B cell (primary cell): ENCODE data around the gene ZNF134. TPM values are rescaled to one million over a fixed set of nuclear protein-coding genes. Genes with fewer than 3 reads are reported as not detected.

Experiments
- ATAC-seq: fragments of 200-7000 bp; cut with Tn5 transposase; one replicate; pipeline ENCODE4 v1.10.0; 2021; ENCODE audit warnings: low read depth, mild to moderate bottlenecking, moderate number of reproducible peaks, moderate library complexity
- CTCF ChIA-PET: fragments of 350-600 bp; sonication (Branson Sonifier 250); formaldehyde crosslinking; loops from one replicate; lab custom pipeline; 2021; ENCODE audit warnings: antibody characterized with exemption, inconsistent platforms; lab: Charles Lee
- POLR2A ChIA-PET: fragments of 350-600 bp; sonication (Branson Sonifier 250); formaldehyde crosslinking; loops from one replicate; lab custom pipeline; 2021; ENCODE audit warnings: antibody characterized with exemption; lab: Charles Lee
- DNase-seq: peaks from one replicate; pipeline ENCODE4 v3.0.0; 2013
- H2AFZ ChIP-seq: 2 replicates; pipeline ENCODE4 v1.6.1; 2012; ENCODE audit warnings: mild to moderate bottlenecking, low read depth, low read length; ENCODE audit not compliant: insufficient read depth, poor library complexity, severe bottlenecking
- H3K27ac ChIP-seq, 2 donors: 1 replicate in 1 of 2; 2 replicates in 1 of 2; pipeline ENCODE4 v1.5.1; 2012 to 2013; ENCODE audit warnings: low read length in 2 of 2, mild to moderate bottlenecking in 2 of 2, moderate library complexity in 1 of 2
- H3K27me3 ChIP-seq, 4 experiments: fragments of 200-600 bp in 1 of 4; sonication (generic) in 1 of 4; replicated peaks in 1 of 4; 1 replicate in 2 of 4; 2 replicates in 2 of 4; pipeline versions ENCODE4 v1.6.1 to v1.7.0; 2013 to 2016; ENCODE audit warnings: low read length in 3 of 4, mild to moderate bottlenecking in 2 of 4, mixed read lengths in 1 of 4, moderate library complexity in 1 of 4; ENCODE audit not compliant: insufficient read depth in 4 of 4, control insufficient read depth in 3 of 4; ENCODE audit errors: control extremely low read depth in 1 of 4
- H3K36me3 ChIP-seq, 2 experiments: replicated peaks in 1 of 2; 1 replicate in 1 of 2; 2 replicates in 1 of 2; pipeline versions ENCODE4 v1.6.1 to v1.7.1; 2013; ENCODE audit warnings: low read length in 1 of 2; ENCODE audit not compliant: insufficient read depth in 2 of 2, control insufficient read depth in 1 of 2; ENCODE audit errors: control extremely low read depth in 1 of 2, extremely low read depth in 1 of 2
- H3K4me1 ChIP-seq, 2 donors: fragments of 200-600 bp in 1 of 2; sonication (generic) in 1 of 2; 1 replicate in 1 of 2; 2 replicates in 1 of 2; pipeline versions ENCODE4 v1.5.1 to v1.6.1; 2013 to 2017; ENCODE audit warnings: low read length in 2 of 2; ENCODE audit not compliant: control insufficient read depth in 2 of 2, insufficient read depth in 2 of 2
- H3K4me2 ChIP-seq: replicated peaks from 2 replicates; pipeline ENCODE3; 2012; ENCODE audit warnings: mild to moderate bottlenecking, low read depth, low read length; ENCODE audit not compliant: poor library complexity, severe bottlenecking
- H3K4me3 ChIP-seq, 5 experiments: fragments of 200-600 bp in 1 of 5; sonication (generic) in 1 of 5; 1 replicate in 3 of 5; 2 replicates in 2 of 5; pipeline versions ENCODE4 v1.5.1 to v1.7.0; 2011 to 2016; ENCODE audit warnings: low read length in 4 of 5, mild to moderate bottlenecking in 4 of 5, low read depth in 2 of 5, control low read depth in 1 of 5, moderate library complexity in 1 of 5; ENCODE audit not compliant: insufficient read depth in 1 of 5; ENCODE audit errors: control extremely low read depth in 1 of 5, extremely low read depth in 1 of 5
- H3K79me2 ChIP-seq: fragments of 200-600 bp; sonication (generic); one replicate; pipeline ENCODE4 v1.6.0; 2016; ENCODE audit warnings: low read length; ENCODE audit not compliant: control insufficient read depth, insufficient read depth
- H3K9ac ChIP-seq: fragments of 200-600 bp; sonication (generic); 2 replicates; pipeline ENCODE4 v1.6.1; 2017; ENCODE audit warnings: mild to moderate bottlenecking, low read length, moderate library complexity
- H3K9me3 ChIP-seq, 3 donors: one replicate each; pipeline versions ENCODE4 v1.6.1 to v1.7.1; 2013; ENCODE audit warnings: low read length in 2 of 3; ENCODE audit not compliant: control insufficient read depth in 2 of 3, insufficient read depth in 1 of 3; ENCODE audit errors: control extremely low read depth in 1 of 3
- H4K20me1 ChIP-seq: 2 replicates; pipeline ENCODE4 v1.6.0; 2012; ENCODE audit warnings: mild to moderate bottlenecking, low read length; ENCODE audit not compliant: insufficient read depth, control insufficient read depth, poor library complexity, severe bottlenecking
- H3K27ac Mint-ChIP-seq: one replicate; pipeline ENCODE4 v1.8.0; 2021; ENCODE audit warnings: mixed read lengths
- H3K27me3 Mint-ChIP-seq: one replicate; pipeline ENCODE4 v1.8.0; 2021; ENCODE audit warnings: mixed read lengths
- H3K4me1 Mint-ChIP-seq: one replicate; pipeline ENCODE4 v1.8.0; 2021; ENCODE audit warnings: mixed read lengths
- H3K4me3 Mint-ChIP-seq: one replicate; pipeline ENCODE4 v1.8.0; 2021; ENCODE audit warnings: mixed read lengths
- H3K9me3 Mint-ChIP-seq: one replicate; pipeline ENCODE4 v1.8.0; 2022; ENCODE audit warnings: mixed read lengths; ENCODE audit not compliant: insufficient read depth
- EZH2 ChIP-seq: IDR thresholded peaks from 2 replicates; pipeline ENCODE4 v1.6.1; 2012; ENCODE audit warnings: borderline replicate concordance, low read depth, mild to moderate bottlenecking, moderate library complexity, low read length; ENCODE audit not compliant: insufficient read depth, poor library complexity, severe bottlenecking
- WGBS: methylation state at CpG from one replicate; pipeline ENCODE4 v1.1.5; 2013; ENCODE audit warnings: missing lambda C conversion rate; ENCODE audit not compliant: insufficient coverage; 5-methylcytosine and 5-hydroxymethylcytosine counted together
- intact Hi-C: fragments of 100-400 bp; cut with micrococcal nuclease; formaldehyde crosslinking; loops from one replicate; pipeline ENCODE4 v1.10.0; 2022
- polyA plus RNA-seq: library from polyadenylated mRNA; depleted of rRNA; stranded (reverse); fragments of >200 nt; gene quantifications from 2 replicates; pipeline ENCODE4 v1.2.3, GENCODE V29; 2012
- total RNA-seq, 2 donors: library from RNA; stranded (reverse); fragments of 120-200 nt in 1 of 2; gene quantifications; 1 replicate in 1 of 2; 2 replicates in 1 of 2; pipeline versions ENCODE4 v1.2.3 to v1.2.4, GENCODE V29; 2013 to 2022
- TF ChIP-seq, protein P1 (sequence below): fragments of 200-600 bp; IDR thresholded peaks from one replicate; pipeline ENCODE4 v1.8.0; 2022; ENCODE audit warnings: antibody characterized with exemption, mild to moderate bottlenecking

Gene ZNF134
- total and polyA plus RNA-seq, 2 donors (not counting 1 experiment from before 2014, with no cell fraction given): 7.8 to 38.9 TPM

DNA sequence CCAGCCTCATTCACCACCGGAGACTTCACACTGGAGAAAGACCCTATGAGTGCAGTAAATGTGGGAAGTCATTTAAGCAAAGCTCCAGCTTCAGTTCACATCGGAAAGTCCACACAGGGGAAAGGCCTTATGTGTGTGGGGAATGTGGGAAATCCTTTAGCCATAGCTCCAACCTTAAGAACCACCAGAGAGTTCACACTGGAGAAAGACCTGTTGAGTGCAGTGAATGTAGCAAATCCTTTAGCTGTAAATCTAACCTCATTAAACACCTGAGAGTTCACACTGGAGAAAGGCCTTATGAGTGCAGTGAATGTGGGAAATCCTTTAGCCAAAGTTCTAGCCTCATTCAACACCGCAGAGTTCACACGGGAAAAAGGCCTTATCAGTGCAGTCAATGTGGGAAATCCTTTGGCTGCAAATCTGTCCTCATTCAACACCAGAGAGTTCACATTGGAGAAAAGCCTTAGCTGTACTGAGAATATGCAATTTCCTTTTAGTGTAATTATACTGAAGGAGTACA lies 27.7 kb downstream of the ZNF134 start:
- WGBS: 97% methylated on average over 3 of the region's 4 CpGs
- POLR2A ChIA-PET: no interaction called here
- Histone ChIP-seq H3K36me3 (peaks cover 31 to 56% of the 10 kb centered on the region in 2 experiments), H3K9me3 (peaks cover 19 to 54% (median 36%) of the 10 kb centered on the region in 3 donors), H3K27ac (no peak overlapping the region), H3K27me3 (no peaks in the 10 kb centered on the region), H3K79me2 (no peaks in the 10 kb centered on the region), H3K4me3 (peak overlapping the region in 1 of 5 experiments; percentile 4), H2AFZ (no peak overlapping the region), H3K9ac (no peak overlapping the region), H3K4me1 (no peaks in the 10 kb centered on the region), H3K4me2 (no peak overlapping the region), H4K20me1 (no peaks in the 10 kb centered on the region)
- no peaks in the 10 kb centered on the region for H3K4me1 Mint-ChIP-seq
- DNase-seq (no peak), ATAC-seq (no peak)
- peaks cover 32% of the 10 kb centered on the region for H3K9me3 Mint-ChIP-seq
- no peak for TF ChIP-seq EZH2
- TF ChIP-seq, protein P1, sequence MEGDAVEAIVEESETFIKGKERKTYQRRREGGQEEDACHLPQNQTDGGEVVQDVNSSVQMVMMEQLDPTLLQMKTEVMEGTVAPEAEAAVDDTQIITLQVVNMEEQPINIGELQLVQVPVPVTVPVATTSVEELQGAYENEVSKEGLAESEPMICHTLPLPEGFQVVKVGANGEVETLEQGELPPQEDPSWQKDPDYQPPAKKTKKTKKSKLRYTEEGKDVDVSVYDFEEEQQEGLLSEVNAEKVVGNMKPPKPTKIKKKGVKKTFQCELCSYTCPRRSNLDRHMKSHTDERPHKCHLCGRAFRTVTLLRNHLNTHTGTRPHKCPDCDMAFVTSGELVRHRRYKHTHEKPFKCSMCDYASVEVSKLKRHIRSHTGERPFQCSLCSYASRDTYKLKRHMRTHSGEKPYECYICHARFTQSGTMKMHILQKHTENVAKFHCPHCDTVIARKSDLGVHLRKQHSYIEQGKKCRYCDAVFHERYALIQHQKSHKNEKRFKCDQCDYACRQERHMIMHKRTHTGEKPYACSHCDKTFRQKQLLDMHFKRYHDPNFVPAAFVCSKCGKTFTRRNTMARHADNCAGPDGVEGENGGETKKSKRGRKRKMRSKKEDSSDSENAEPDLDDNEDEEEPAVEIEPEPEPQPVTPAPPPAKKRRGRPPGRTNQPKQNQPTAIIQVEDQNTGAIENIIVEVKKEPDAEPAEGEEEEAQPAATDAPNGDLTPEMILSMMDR: no peak
- H3K27ac Mint-ChIP-seq: no peak overlapping the region
- no peaks in the 10 kb centered on the region for H3K27me3 Mint-ChIP-seq
- no peak overlapping the region for H3K4me3 Mint-ChIP-seq
- intact Hi-C loops: no loop called here
- CTCF ChIA-PET: no interaction called here

DNA sequence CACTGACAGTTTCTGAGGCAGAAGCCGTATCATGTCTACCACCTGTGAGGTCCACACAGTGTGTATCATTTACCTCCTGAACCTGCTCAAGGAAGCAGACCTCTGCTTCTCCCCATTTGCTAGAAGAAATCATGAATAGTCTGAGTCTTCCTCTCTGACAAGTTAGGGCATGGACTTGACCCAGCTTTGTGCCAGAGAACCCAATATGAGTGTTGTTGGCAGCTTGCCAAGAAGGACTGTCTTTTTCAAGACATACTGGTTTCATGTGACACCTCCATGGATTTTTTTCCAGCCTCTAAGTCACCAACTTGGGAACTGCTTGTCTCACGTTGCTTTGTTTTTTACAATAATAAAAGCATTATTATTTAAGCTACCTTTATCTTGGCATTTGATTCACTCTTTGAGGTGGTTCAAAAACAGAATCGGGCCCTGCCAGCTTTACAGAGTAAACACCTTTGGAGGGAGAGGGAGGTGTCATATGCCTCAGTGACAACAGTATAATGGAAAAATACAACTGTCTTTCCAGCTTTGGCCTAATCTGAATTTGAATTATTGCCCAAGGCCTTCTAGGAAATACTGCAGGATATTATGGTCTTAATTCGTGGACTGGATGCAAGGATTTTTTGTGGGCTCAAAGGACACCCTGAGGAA lies 28.5 kb downstream of the ZNF134 start:
- Histone ChIP-seq H3K9me3 (peaks cover 17 to 47% (median 33%) of the 10 kb centered on the region in 3 donors), H3K36me3 (peaks cover 31 to 52% of the 10 kb centered on the region in 2 experiments), H2AFZ (no peak overlapping the region), H3K27ac (no peak overlapping the region), H4K20me1 (no peaks in the 10 kb centered on the region), H3K79me2 (no peaks in the 10 kb centered on the region), H3K4me1 (no peaks in the 10 kb centered on the region), H3K4me2 (no peak overlapping the region), H3K27me3 (no peaks in the 10 kb centered on the region), H3K9ac (no peak overlapping the region), H3K4me3 (no peak overlapping the region)
- no peak overlapping the region for H3K4me3 Mint-ChIP-seq
- peaks cover 25% of the 10 kb centered on the region for H3K9me3 Mint-ChIP-seq
- TF ChIP-seq EZH2: no peak
- TF ChIP-seq, protein P1: no peak
- DNase-seq (no peak), ATAC-seq (no peak)
- no peaks in the 10 kb centered on the region for H3K4me1 Mint-ChIP-seq
- 85% methylated on average over 2 of the region's 4 CpGs for WGBS
- no peaks in the 10 kb centered on the region for H3K27me3 Mint-ChIP-seq
- intact Hi-C loops: no loop called here
- ChIA-PET CTCF (no interaction called here), POLR2A (no interaction called here)
- H3K27ac Mint-ChIP-seq: no peak overlapping the region
